ENCODE data around the gene PARN. TPM values are rescaled to one million over a fixed set of nuclear protein-coding genes. Genes with fewer than 3 reads are reported as not detected.

The PARN gene
- total RNA-seq, 1 experiment from 2014 or later: 42.5 TPM

- H3K27ac ChIP-seq (ENCODE audit: low read depth, low read length): no peak overlapping the region
- ATAC-seq (peak; percentile 47), DNase-seq (ENCODE audit: low read depth, low spot score) (no peak)
- H4K20me1 ChIP-seq (ENCODE audit: insufficient read depth): no peaks in the 10 kb centered on the region
- CTCF ChIA-PET: no interaction called here
- BruUV-seq (replicated peaks): no TSS peak
- H3K4me2 ChIP-seq (ENCODE audit: low read length): no peak overlapping the region
- no peaks in the 10 kb centered on the region for H3K27me3 ChIP-seq (ENCODE audit: insufficient read depth, low read length)
- H3K9me3 ChIP-seq (ENCODE audit: control insufficient read depth in 1 of 2, insufficient read depth in 1 of 2, low read depth in 1 of 2, low read length in 2 of 2): no peaks in the 10 kb centered on the region
- no peak overlapping the region for H3K4me3 ChIP-seq (replicated peaks in 1 of 2; ENCODE audit: low read depth in 1 of 2, low read length in 2 of 2)
- H2AFZ ChIP-seq (ENCODE audit: low read depth, low read length, poor library complexity, severe bottlenecking): no peak overlapping the region
- peaks cover 6 to 16% of the 10 kb centered on the region in 2 experiments for H3K4me1 ChIP-seq (ENCODE audit: control insufficient read depth in 1 of 2, insufficient read depth in 2 of 2, low read length in 2 of 2)
- H3K9ac ChIP-seq (ENCODE audit: low read length): no peak overlapping the region
- RAD21 ChIA-PET (ENCODE audit: low non-redundant PET in 1 of 2, low total read pairs in 2 of 2, uncharacterized antibody in 2 of 2, unreplicated experiment in 2 of 2): no interaction called here
- TF ChIP-seq SIN3A (IDR thresholded peaks at IDR 0.05; ENCODE audit: low read depth) (no peak), ELF1 (IDR thresholded peaks at IDR 0.05; ENCODE audit: borderline replicate concordance, low read depth) (no peak), POLR2A (IDR thresholded peaks at IDR 0.05; ENCODE audit: borderline replicate concordance, extremely low read depth, insufficient read depth, insufficient read length) (no peak)
- H3K36me3 ChIP-seq (ENCODE audit: control insufficient read depth in 1 of 2, insufficient read depth in 2 of 2, low read length in 2 of 2): no peaks in the 10 kb centered on the region
- POLR2A ChIA-PET: interaction anchor here (0.5 kb wide), 1 partner anchor 59 kb away, joined by 3 read pairs; no protein-coding TSS in a partner anchor
- H3K9me2 ChIP-seq (ENCODE audit: insufficient read depth): no peaks in the 10 kb centered on the region
- H3K79me2 ChIP-seq (ENCODE audit: insufficient read depth, low read length): no peaks in the 10 kb centered on the region
- intact Hi-C loops (cut with micrococcal nuclease): no loop called here
Observed at GRCh38 chr16:14427371-14427948, 202.6 kb downstream of the PARN start.

- Histone ChIP-seq H3K27ac (ENCODE audit: low read depth, low read length) (no peak overlapping the region), H3K4me2 (ENCODE audit: low read length) (no peak overlapping the region), H3K4me3 (replicated peaks in 1 of 2; ENCODE audit: low read depth in 1 of 2, low read length in 2 of 2) (no peak overlapping the region), H4K20me1 (ENCODE audit: insufficient read depth) (no peaks in the 10 kb centered on the region), H3K9me3 (ENCODE audit: control insufficient read depth in 1 of 2, insufficient read depth in 1 of 2, low read depth in 1 of 2, low read length in 2 of 2) (no peaks in the 10 kb centered on the region), H3K9me2 (ENCODE audit: insufficient read depth) (no peaks in the 10 kb centered on the region), H3K9ac (ENCODE audit: low read length) (no peak overlapping the region), H3K79me2 (ENCODE audit: insufficient read depth, low read length) (no peaks in the 10 kb centered on the region), H3K4me1 (ENCODE audit: control insufficient read depth in 1 of 2, insufficient read depth in 2 of 2, low read length in 2 of 2) (peaks cover 6 to 16% of the 10 kb centered on the region in 2 experiments), H3K36me3 (ENCODE audit: control insufficient read depth in 1 of 2, insufficient read depth in 2 of 2, low read length in 2 of 2) (no peaks in the 10 kb centered on the region), H3K27me3 (ENCODE audit: insufficient read depth, low read length) (no peaks in the 10 kb centered on the region), H2AFZ (ENCODE audit: low read depth, low read length, poor library complexity, severe bottlenecking) (no peak overlapping the region)
- no peak for TF ChIP-seq SRF (IDR thresholded peaks at IDR 0.05; ENCODE audit: low read depth)
- TF ChIP-seq RAD21 (IDR thresholded peaks at IDR 0.05; ENCODE audit: low read depth): no peak
- no peak for TF ChIP-seq ZNF274 (IDR thresholded peaks at IDR 0.05; ENCODE audit: low read depth, low read length)
- TF ChIP-seq POLR2AphosphoS5 (IDR thresholded peaks at IDR 0.05; ENCODE audit: low read depth, low read length): no peak
- no peak for TF ChIP-seq JUND (IDR thresholded peaks at IDR 0.05)
- no peak for TF ChIP-seq ZFX (IDR thresholded peaks at IDR 0.05)
- TF ChIP-seq FOSL1 (IDR thresholded peaks at IDR 0.05; ENCODE audit: low read depth): no peak
- no peak for TF ChIP-seq ELF1 (IDR thresholded peaks at IDR 0.05; ENCODE audit: borderline replicate concordance, low read depth)
- no peak for TF ChIP-seq ZBTB33 (IDR thresholded peaks at IDR 0.05; ENCODE audit: extremely low read depth, insufficient replicate concordance, low read length)
- no peak for TF ChIP-seq EGR1 (IDR thresholded peaks at IDR 0.05; ENCODE audit: low read depth)
- no peak for TF ChIP-seq POLR2A (IDR thresholded peaks at IDR 0.05; ENCODE audit: borderline replicate concordance, extremely low read depth, insufficient read depth, insufficient read length)
- ChIA-PET RAD21 (ENCODE audit: low non-redundant PET in 1 of 2, low total read pairs in 2 of 2, uncharacterized antibody in 2 of 2, unreplicated experiment in 2 of 2) (no interaction called here), CTCF (no interaction called here), POLR2A (no interaction called here)
- ATAC-seq (no peak), DNase-seq (ENCODE audit: low read depth, low spot score) (no peak)
- intact Hi-C loops (cut with micrococcal nuclease): no loop called here
- no TSS peak for BruUV-seq (replicated peaks)
Observed at GRCh38 chr16:14424595-14424994, 205.5 kb downstream of the PARN start.
